ENCODE data around the gene PRDM16.

- TF ChIP-seq CTCF (conservative IDR thresholded peaks at IDR 0.05; ENCODE audit: low read depth in 2 of 2) (no peak), POLR2AphosphoS5 (IDR thresholded peaks at IDR 0.05; ENCODE audit: low read depth) (no peak), REST (IDR thresholded peaks at IDR 0.05; ENCODE audit: unreplicated experiment) (no peak), CREB1 (CRISPR knock-in tag; IDR thresholded peaks at IDR 0.05; ENCODE audit: low read depth) (no peak)
Observed at GRCh38 chr1:3137111-3138100, 68.4 kb downstream of the PRDM16 start.

Data from GM23338 (cell line).